ENCODE data around the gene PCSK6.

Gene PCSK6

DNA sequence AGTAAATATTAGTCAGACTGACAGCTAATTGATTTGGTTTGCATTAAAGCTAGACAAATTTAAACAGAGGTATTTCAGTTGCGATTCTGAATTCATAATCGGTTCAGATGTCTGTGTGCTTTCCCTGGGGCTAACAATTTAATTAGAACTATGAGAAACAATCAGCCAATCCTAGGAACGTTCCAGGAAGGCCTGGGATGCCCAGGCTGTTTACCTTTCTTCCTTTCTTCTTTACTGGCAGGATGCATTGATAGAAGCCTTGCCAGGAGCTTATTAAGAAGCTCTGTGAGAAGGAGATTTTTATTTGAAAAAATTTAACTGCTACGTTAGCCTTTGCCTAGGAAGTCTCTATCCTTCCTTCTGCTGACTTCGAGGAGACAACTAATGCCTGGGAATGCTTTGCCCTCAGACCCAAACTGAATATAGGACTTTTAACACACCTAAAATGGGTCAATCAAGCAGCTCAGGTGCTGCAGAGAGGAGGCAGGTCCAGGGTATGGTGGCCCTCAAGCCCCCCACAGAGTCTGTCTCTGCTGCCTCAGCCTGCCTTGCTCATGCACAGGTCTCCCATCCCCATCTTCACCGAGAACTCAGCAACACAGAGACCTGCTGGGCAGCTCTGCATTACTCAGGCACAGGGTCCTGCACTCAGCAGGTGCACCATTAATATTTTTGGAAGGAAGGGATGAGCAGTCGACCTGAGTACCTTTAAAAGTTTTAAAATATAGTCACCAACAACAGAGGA is 48.5 kb downstream of the PCSK6 start:
- TF ChIP-seq CTCF (conservative IDR thresholded peaks at IDR 0.05; ENCODE audit: low read depth): no peak
- ChIA-PET CTCF (no interaction called here), POLR2A (ENCODE audit: low non-redundant PET) (no interaction called here)
- DNase-seq (ENCODE audit: low spot score): no peak
- H3K27ac ChIP-seq: no peak overlapping the region

GRCh38 chr15:101439920-101440319 is 49.6 kb downstream of the PCSK6 start:
- POLR2A ChIA-PET (ENCODE audit: low non-redundant PET): no interaction called here
- no peak overlapping the region for H3K27ac ChIP-seq
- TF ChIP-seq CTCF (conservative IDR thresholded peaks at IDR 0.05; ENCODE audit: low read depth): no peak
- DNase-seq (ENCODE audit: low spot score): peak; percentile 12
- CTCF ChIA-PET: interaction anchor here (0.9 kb wide), 1 partner anchor 43 kb away, joined by 3 read pairs; no protein-coding TSS in a partner anchor

- no peak for TF ChIP-seq CTCF (conservative IDR thresholded peaks at IDR 0.05; ENCODE audit: low read depth)
- no peak for DNase-seq (ENCODE audit: low spot score)
- ChIA-PET POLR2A (ENCODE audit: low non-redundant PET) (no interaction called here), CTCF (interaction anchor here (0.6 to 0.9 kb wide), 2 partner anchors 17 to 44 kb away, joined by 3 read pairs; no protein-coding TSS in a partner anchor)
- H3K27ac ChIP-seq: no peak overlapping the region
Measured at GRCh38 chr15:101439285-101439919, 50.1 kb downstream of the PCSK6 start.

- ChIA-PET CTCF (no interaction called here), POLR2A (ENCODE audit: low non-redundant PET) (no interaction called here)
- no peak for DNase-seq (ENCODE audit: low spot score)
- H3K27ac ChIP-seq: no peak overlapping the region
- TF ChIP-seq CTCF (conservative IDR thresholded peaks at IDR 0.05; ENCODE audit: low read depth): no peak
Measured at GRCh38 chr15:101438482-101439284, 50.8 kb downstream of the PCSK6 start.

- no peak for TF ChIP-seq CTCF (conservative IDR thresholded peaks at IDR 0.05; ENCODE audit: low read depth)
- ChIA-PET CTCF (interaction anchor here (0.6 kb wide), 1 partner anchor 53 kb away, joined by 3 read pairs; no protein-coding TSS in a partner anchor), POLR2A (ENCODE audit: low non-redundant PET) (no interaction called here)
- H3K27ac ChIP-seq: no peak overlapping the region
- no peak for DNase-seq (ENCODE audit: low spot score)
Measured at GRCh38 chr15:101437618-101438481, 51.7 kb downstream of the PCSK6 start.
